K562 (cell line): ENCODE measurements around the gene ING2.

ENCODE experiments used
- CTCF ChIP-seq, 3 experiments: IDR thresholded peaks in 2 of 3; conservative IDR thresholded peaks in 1 of 3; 2 replicates each; pipeline ENCODE4 v1.5.1; 2011 to 2012; ENCODE audit warnings: low read length in 3 of 3, mild to moderate bottlenecking in 3 of 3, control low read depth in 2 of 3, improper control_type of control experiment in 1 of 3, inconsistent platforms in 1 of 3, low read depth in 1 of 3, mixed read lengths in 1 of 3, moderate library complexity in 1 of 3; ENCODE audit not compliant: insufficient read depth in 2 of 3
- EP300 ChIP-seq: IDR thresholded peaks from 2 replicates; pipeline ENCODE4 v1.6.1; 2012; ENCODE audit warnings: low read length, improper control_type of control experiment
- POLR2A ChIP-seq: fragments of 450-650 bp; conservative IDR thresholded peaks from 2 replicates; pipeline ENCODE4 v1.6.1; 2016
- RERE ChIP-seq: sonication (generic); formaldehyde crosslinking; IDR thresholded peaks from 2 replicates; pipeline ENCODE4 v1.8.0; 2023; ENCODE audit warnings: missing genetic modification reagents, mild to moderate bottlenecking, borderline replicate concordance
- ZNF133 ChIP-seq: fragments of 250-450 bp; sonication (Bioruptor Pico); IDR thresholded peaks from 2 replicates; pipeline ENCODE4 v1.4.0; 2020; ENCODE audit warnings: mild to moderate bottlenecking
- TF ChIP-seq, protein P1 (sequence below), 2 experiments: fragments of 450-650 bp in 1 of 2; sonication (generic) in 1 of 2; formaldehyde crosslinking in 1 of 2; IDR thresholded peaks in 1 of 2; conservative IDR thresholded peaks in 1 of 2; 2 replicates each; pipeline versions ENCODE4 v1.6.1 to v1.8.1; 2016 to 2023; ENCODE audit warnings: mild to moderate bottlenecking in 2 of 2, moderate library complexity in 2 of 2, inconsistent platforms in 1 of 2, missing genetic modification reagents in 1 of 2

DNA sequence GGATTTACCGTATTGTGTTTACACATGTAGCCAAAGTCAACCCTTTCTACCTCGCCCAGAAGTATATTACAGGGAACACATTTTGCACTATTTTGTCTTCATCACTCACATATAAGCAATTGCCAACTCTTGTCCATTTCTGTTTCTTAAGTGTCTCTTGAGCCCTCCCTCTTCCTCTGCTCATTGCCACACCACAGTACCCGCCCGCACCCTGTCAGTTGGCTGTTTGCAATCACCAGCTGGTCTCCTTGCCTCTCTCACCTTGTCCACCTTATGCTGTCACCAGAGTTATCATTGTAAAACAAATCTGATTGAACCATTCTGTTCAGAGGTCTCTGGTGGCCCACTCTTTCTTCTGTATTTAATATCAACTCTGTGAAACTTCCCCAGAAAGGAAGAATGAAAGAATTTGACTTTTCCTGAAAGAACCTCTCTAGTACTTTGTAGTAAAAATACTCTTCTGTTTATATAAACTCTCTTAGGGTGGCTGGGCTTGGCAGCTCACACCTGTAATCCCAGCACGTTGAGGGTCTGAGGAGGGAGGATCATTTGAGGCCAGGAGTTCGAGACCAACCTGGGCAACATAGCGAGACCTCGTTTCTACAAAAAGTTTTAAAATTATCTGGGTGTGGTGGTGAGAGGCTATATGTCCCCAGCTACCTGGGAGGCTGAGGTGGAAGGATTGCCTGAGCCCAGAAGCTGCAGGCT, 50.2 kb downstream of the ING2 start:
- TF ChIP-seq CTCF (IDR thresholded peaks at IDR 0.05 in 2 of 3, conservative IDR thresholded peaks at IDR 0.05 in 1 of 3; ENCODE audit: insufficient read depth in 2 of 3, low read depth in 1 of 3, low read length in 3 of 3), result no peak
- TF ChIP-seq, protein P1, sequence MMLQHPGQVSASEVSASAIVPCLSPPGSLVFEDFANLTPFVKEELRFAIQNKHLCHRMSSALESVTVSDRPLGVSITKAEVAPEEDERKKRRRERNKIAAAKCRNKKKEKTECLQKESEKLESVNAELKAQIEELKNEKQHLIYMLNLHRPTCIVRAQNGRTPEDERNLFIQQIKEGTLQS (IDR thresholded peaks at IDR 0.05), result no peak
- TF ChIP-seq, protein P1 (CRISPR knock-in tag; conservative IDR thresholded peaks at IDR 0.05), result no peak
- TF ChIP-seq RERE (CRISPR knock-in tag), result no peak
- TF ChIP-seq POLR2A, result no peak
- no peak for TF ChIP-seq EP300
- no peak for TF ChIP-seq ZNF133 (CRISPR knock-in tag)
